Stimulated activated CD8-positive, alpha-beta memory T cell treated with anti-CD3 and anti-CD28 coated beads, Interleukin-7, amount 100 ng/mL, for 4 hours (primary cell): ENCODE data around the gene UBE3D.
"Not testable (repeated sequence)": the region's sequence is repeated elsewhere in the genome, so short reads cannot be mapped to it uniquely, and the experiment has no call there.

Experiments
- DNase-seq, 2 donors: peaks; one replicate each; pipeline ENCODE4 v3.0.0-alpha.2; 2020; ENCODE audit warnings: low read depth in 2 of 2

UBE3D gene

GRCh38 chr6:82914511-82914910, 151.1 kb downstream of the UBE3D start:
- DNase-seq: no peak

GRCh38 chr6:82910820-82911219, 154.8 kb downstream of the UBE3D start:
- no peak for DNase-seq

- DNase-seq: no peak
Observed at GRCh38 chr6:82910395-82910794, 155.2 kb downstream of the UBE3D start.

- DNase-seq: no peak
Observed at GRCh38 chr6:82909551-82909950, 156.1 kb downstream of the UBE3D start.

GRCh38 chr6:82908661-82909060, 157.0 kb downstream of the UBE3D start:
- no peak for DNase-seq

GRCh38 chr6:82906951-82907350, 158.7 kb downstream of the UBE3D start:
- DNase-seq: no peak

- no peak for DNase-seq
Observed at GRCh38 chr6:82906489-82906888, 159.2 kb downstream of the UBE3D start.

- no peak for DNase-seq
Observed at GRCh38 chr6:82904860-82905259, 160.8 kb downstream of the UBE3D start.

GRCh38 chr6:82904257-82904656, 161.4 kb downstream of the UBE3D start:
- no peak for DNase-seq

GRCh38 chr6:82902290-82902689, 163.4 kb downstream of the UBE3D start:
- no peak for DNase-seq

- DNase-seq: no peak
Observed at GRCh38 chr6:82894653-82895259, 170.9 kb downstream of the UBE3D start.

- DNase-seq: no peak
Observed at GRCh38 chr6:82893889-82894652, 171.6 kb downstream of the UBE3D start.

GRCh38 chr6:82891503-82891902, 174.1 kb downstream of the UBE3D start:
- not testable (repeated sequence) for DNase-seq

- DNase-seq: no peak
Observed at GRCh38 chr6:82891076-82891475, 174.6 kb downstream of the UBE3D start.

- DNase-seq: no peak
Observed at GRCh38 chr6:82890240-82890639, 175.4 kb downstream of the UBE3D start.

- no peak for DNase-seq
Observed at GRCh38 chr6:82889143-82889542, 176.5 kb downstream of the UBE3D start.

- no peak for DNase-seq
Observed at GRCh38 chr6:82882363-82883023, 183.1 kb downstream of the UBE3D start.

GRCh38 chr6:82881519-82881918, 184.1 kb downstream of the UBE3D start:
- no peak for DNase-seq

GRCh38 chr6:82878812-82879211, 186.8 kb downstream of the UBE3D start:
- DNase-seq: no peak

GRCh38 chr6:82877213-82878195, 188.1 kb downstream of the UBE3D start:
- DNase-seq: no peak

GRCh38 chr6:82875573-82876185, 190.0 kb downstream of the UBE3D start:
- no peak for DNase-seq
